ENCODE results near the gene PRPS2.

The PRPS2 gene

DNA sequence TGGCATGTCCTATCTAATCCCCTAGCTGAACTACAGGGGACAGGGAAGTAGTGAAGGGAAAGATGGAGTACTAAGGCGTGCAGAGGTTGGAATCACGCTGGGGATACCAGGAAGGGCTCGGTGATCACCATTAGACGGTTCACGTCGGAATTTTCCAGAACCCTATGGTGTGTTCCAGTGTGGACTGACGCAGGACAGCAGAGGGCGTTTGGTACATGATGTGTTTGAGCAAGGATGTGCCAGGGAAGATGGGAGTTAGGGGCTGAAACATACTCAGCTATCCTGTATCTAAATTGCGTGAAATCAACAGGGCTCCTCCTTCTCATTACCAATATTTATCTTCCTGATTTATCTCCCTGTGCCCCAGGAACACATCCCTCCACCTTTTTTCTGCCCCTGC lies 33.7 kb downstream of the PRPS2 start:
- H3K27me3 ChIP-seq (ENCODE audit: insufficient read depth, low read length, poor library complexity, severe bottlenecking), result no peaks in the 10 kb centered on the region
- no peaks in the 10 kb centered on the region for H3F3A ChIP-seq (ENCODE audit: low read depth)
- H3K79me2 ChIP-seq (ENCODE audit: insufficient read depth, low read length), result no peaks in the 10 kb centered on the region
- no peaks in the 10 kb centered on the region for H3K9me2 ChIP-seq (replicated peaks; ENCODE audit: low read depth, low read length)
- no peaks in the 10 kb centered on the region for H3K4me1 ChIP-seq (ENCODE audit: insufficient read depth, low read length, poor library complexity, severe bottlenecking)
- H3K36me3 ChIP-seq (ENCODE audit: insufficient read depth, low read length), result peaks cover 38% of the 10 kb centered on the region; the same call in 1 of the 2 replicates
- H3K9ac ChIP-seq (ENCODE audit: low read depth, low read length, poor library complexity, severe bottlenecking), result no peak overlapping the region
- H3K4me3 ChIP-seq (ENCODE audit: low read length, poor library complexity, severe bottlenecking), result no peak overlapping the region
- H4K20me1 ChIP-seq (ENCODE audit: insufficient read depth, low read length, poor library complexity, severe bottlenecking), result no peaks in the 10 kb centered on the region
- no peaks in the 10 kb centered on the region for H3K9me3 ChIP-seq (ENCODE audit: insufficient read depth, low read depth, low read length)
- TF ChIP-seq, protein P1, sequence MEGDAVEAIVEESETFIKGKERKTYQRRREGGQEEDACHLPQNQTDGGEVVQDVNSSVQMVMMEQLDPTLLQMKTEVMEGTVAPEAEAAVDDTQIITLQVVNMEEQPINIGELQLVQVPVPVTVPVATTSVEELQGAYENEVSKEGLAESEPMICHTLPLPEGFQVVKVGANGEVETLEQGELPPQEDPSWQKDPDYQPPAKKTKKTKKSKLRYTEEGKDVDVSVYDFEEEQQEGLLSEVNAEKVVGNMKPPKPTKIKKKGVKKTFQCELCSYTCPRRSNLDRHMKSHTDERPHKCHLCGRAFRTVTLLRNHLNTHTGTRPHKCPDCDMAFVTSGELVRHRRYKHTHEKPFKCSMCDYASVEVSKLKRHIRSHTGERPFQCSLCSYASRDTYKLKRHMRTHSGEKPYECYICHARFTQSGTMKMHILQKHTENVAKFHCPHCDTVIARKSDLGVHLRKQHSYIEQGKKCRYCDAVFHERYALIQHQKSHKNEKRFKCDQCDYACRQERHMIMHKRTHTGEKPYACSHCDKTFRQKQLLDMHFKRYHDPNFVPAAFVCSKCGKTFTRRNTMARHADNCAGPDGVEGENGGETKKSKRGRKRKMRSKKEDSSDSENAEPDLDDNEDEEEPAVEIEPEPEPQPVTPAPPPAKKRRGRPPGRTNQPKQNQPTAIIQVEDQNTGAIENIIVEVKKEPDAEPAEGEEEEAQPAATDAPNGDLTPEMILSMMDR (conservative IDR thresholded peaks at IDR 0.05; ENCODE audit: low read length), result no peak
- TF ChIP-seq EZH2phosphoT487 (IDR thresholded peaks at IDR 0.05; ENCODE audit: borderline replicate concordance), result no peak
- no peak overlapping the region for H3K4me2 ChIP-seq (ENCODE audit: low read depth, low read length, poor library complexity, severe bottlenecking)
- no peak overlapping the region for H2AFZ ChIP-seq (ENCODE audit: low read length)

DNA sequence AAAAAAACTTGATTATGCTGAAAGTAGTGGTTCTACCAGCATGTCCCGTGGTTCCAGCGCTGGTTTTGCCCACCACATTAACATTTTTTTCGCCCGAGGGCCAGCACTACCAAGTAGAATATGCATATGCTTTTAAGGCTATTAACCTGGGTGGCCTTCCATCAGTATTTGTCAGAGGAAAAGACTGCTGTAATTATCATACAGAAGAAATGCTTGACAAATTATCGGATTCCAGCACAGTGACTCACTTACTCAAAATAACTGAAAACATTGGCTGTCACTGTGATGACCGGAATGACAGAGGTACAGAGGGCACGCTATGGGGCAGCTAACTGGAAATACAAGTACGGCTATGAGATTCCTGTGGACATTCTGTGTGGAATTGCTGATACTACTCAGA lies 34.6 kb downstream of the PRPS2 start:
- Histone ChIP-seq H3K4me3 (ENCODE audit: low read length, poor library complexity, severe bottlenecking) (no peak overlapping the region), H4K20me1 (ENCODE audit: insufficient read depth, low read length, poor library complexity, severe bottlenecking) (no peaks in the 10 kb centered on the region), H3K4me2 (ENCODE audit: low read depth, low read length, poor library complexity, severe bottlenecking) (no peak overlapping the region), H3K4me1 (ENCODE audit: insufficient read depth, low read length, poor library complexity, severe bottlenecking) (no peaks in the 10 kb centered on the region), H3F3A (ENCODE audit: low read depth) (no peaks in the 10 kb centered on the region), H3K9ac (ENCODE audit: low read depth, low read length, poor library complexity, severe bottlenecking) (no peak overlapping the region), H3K27me3 (ENCODE audit: insufficient read depth, low read length, poor library complexity, severe bottlenecking) (no peaks in the 10 kb centered on the region), H3K9me2 (replicated peaks; ENCODE audit: low read depth, low read length) (no peaks in the 10 kb centered on the region), H2AFZ (ENCODE audit: low read length) (no peak overlapping the region), H3K36me3 (ENCODE audit: insufficient read depth, low read length) (peaks cover 32% of the 10 kb centered on the region; the same call in 1 of the 2 replicates), H3K9me3 (ENCODE audit: insufficient read depth, low read depth, low read length) (no peaks in the 10 kb centered on the region), H3K79me2 (ENCODE audit: insufficient read depth, low read length) (no peaks in the 10 kb centered on the region)
- TF ChIP-seq, protein P1 (conservative IDR thresholded peaks at IDR 0.05; ENCODE audit: low read length), result no peak
- no peak for TF ChIP-seq EZH2phosphoT487 (IDR thresholded peaks at IDR 0.05; ENCODE audit: borderline replicate concordance)

DNA sequence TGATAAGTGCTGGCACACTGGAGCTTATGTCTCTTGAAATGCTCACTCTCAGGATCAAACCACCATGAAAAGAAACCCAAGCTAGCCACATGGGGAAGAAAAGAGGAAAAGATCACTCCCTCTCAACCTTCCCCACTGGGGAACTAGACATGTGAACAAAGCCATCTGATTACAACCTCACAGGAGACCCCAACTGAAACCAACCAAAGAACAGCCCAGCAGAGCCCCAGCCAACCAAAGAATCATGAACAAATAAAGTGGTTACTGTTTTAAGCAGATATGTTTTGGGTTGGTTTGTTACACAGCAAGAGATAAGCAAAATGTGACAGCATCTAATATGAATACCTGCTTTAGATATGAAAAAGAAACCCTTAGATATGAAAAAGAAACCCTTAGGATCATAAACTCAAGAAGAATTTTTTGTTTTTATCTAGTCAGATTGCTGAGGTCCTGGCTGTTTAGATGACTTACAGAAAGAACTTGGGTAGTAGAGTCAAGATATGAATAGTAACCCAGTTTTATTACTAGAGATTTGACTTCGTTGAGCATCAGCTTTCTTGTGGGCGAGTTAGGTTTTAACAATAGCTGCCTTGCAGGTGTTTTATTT lies 52.0 kb downstream of the PRPS2 start:
- Histone ChIP-seq H2AFZ (ENCODE audit: low read length) (no peak overlapping the region), H3F3A (ENCODE audit: low read depth) (no peaks in the 10 kb centered on the region), H3K9me2 (replicated peaks; ENCODE audit: low read depth, low read length) (no peaks in the 10 kb centered on the region), H3K27me3 (ENCODE audit: insufficient read depth, low read length, poor library complexity, severe bottlenecking) (no peaks in the 10 kb centered on the region), H3K9ac (ENCODE audit: low read depth, low read length, poor library complexity, severe bottlenecking) (no peak overlapping the region), H3K4me2 (ENCODE audit: low read depth, low read length, poor library complexity, severe bottlenecking) (no peak overlapping the region), H4K20me1 (ENCODE audit: insufficient read depth, low read length, poor library complexity, severe bottlenecking) (no peaks in the 10 kb centered on the region), H3K79me2 (ENCODE audit: insufficient read depth, low read length) (no peaks in the 10 kb centered on the region), H3K9me3 (ENCODE audit: insufficient read depth, low read depth, low read length) (no peaks in the 10 kb centered on the region), H3K4me3 (ENCODE audit: low read length, poor library complexity, severe bottlenecking) (no peak overlapping the region), H3K36me3 (ENCODE audit: insufficient read depth, low read length) (no peaks in the 10 kb centered on the region), H3K4me1 (ENCODE audit: insufficient read depth, low read length, poor library complexity, severe bottlenecking) (no peaks in the 10 kb centered on the region)
- TF ChIP-seq, protein P1 (conservative IDR thresholded peaks at IDR 0.05; ENCODE audit: low read length), result no peak
- TF ChIP-seq EZH2phosphoT487 (IDR thresholded peaks at IDR 0.05; ENCODE audit: borderline replicate concordance), result no peak

All from Loucy (cell line).